Loucy (cell line): ENCODE data around the gene PAN3.

ENCODE experiments used
- H2AFZ ChIP-seq: fragments of 200-600 bp; sonication (generic); 2 replicates; pipeline ENCODE4 v1.6.0; 2016; ENCODE audit warnings: antibody characterized with exemption, mild to moderate bottlenecking, low read length, moderate library complexity
- H3F3A ChIP-seq: fragments of 200-600 bp; 2 replicates; pipeline ENCODE4 v1.6.0; 2016; ENCODE audit warnings: antibody characterized with exemption, low read depth, mild to moderate bottlenecking
- H3K27me3 ChIP-seq: fragments of 200-600 bp; sonication (generic); 2 replicates; pipeline ENCODE4 v1.6.1; 2014; ENCODE audit warnings: low read length, mild to moderate bottlenecking; ENCODE audit not compliant: insufficient read depth, poor library complexity, severe bottlenecking
- H3K36me3 ChIP-seq: fragments of 200-600 bp; sonication (generic); 2 replicates; pipeline ENCODE4 v1.6.1; 2016; ENCODE audit warnings: low read length; ENCODE audit not compliant: insufficient read depth
- H3K4me1 ChIP-seq: fragments of 200-600 bp; sonication (generic); 2 replicates; pipeline ENCODE4 v1.5.1; 2014; ENCODE audit warnings: low read length, mild to moderate bottlenecking; ENCODE audit not compliant: insufficient read depth, poor library complexity, severe bottlenecking
- H3K4me2 ChIP-seq: fragments of 200-600 bp; sonication (generic); 2 replicates; pipeline ENCODE4 v1.6.0; 2014; ENCODE audit warnings: antibody characterized with exemption, low read length, low read depth, mild to moderate bottlenecking; ENCODE audit not compliant: poor library complexity, severe bottlenecking
- H3K4me3 ChIP-seq: fragments of 200-600 bp; sonication (generic); 2 replicates; pipeline ENCODE4 v1.5.1; 2014; ENCODE audit warnings: low read length, mild to moderate bottlenecking, mixed read lengths; ENCODE audit not compliant: poor library complexity, severe bottlenecking
- H3K79me2 ChIP-seq: fragments of 200-600 bp; sonication (generic); 2 replicates; pipeline ENCODE4 v1.6.1; 2014; ENCODE audit warnings: low read length; ENCODE audit not compliant: insufficient read depth
- H3K9ac ChIP-seq: fragments of 200-600 bp; sonication (generic); 2 replicates; pipeline ENCODE4 v1.6.0; 2014; ENCODE audit warnings: mild to moderate bottlenecking, low read depth, low read length, moderate library complexity; ENCODE audit not compliant: poor library complexity, severe bottlenecking
- H3K9me2 ChIP-seq: fragments of 200-600 bp; sonication (generic); replicated peaks from 2 replicates; pipeline ENCODE4 v1.6.1; 2016; ENCODE audit warnings: low read depth, low read length, mixed read lengths
- H3K9me3 ChIP-seq: fragments of 200-600 bp; sonication (generic); 2 replicates; pipeline ENCODE4 v1.6.1; 2014; ENCODE audit warnings: mild to moderate bottlenecking, antibody characterized with exemption, low read length, low read depth; ENCODE audit not compliant: insufficient read depth
- H4K20me1 ChIP-seq: fragments of 200-600 bp; sonication (generic); 2 replicates; pipeline ENCODE4 v1.6.0; 2014; ENCODE audit warnings: antibody characterized with exemption, low read length, mild to moderate bottlenecking; ENCODE audit not compliant: insufficient read depth, poor library complexity, severe bottlenecking
- EZH2phosphoT487 ChIP-seq: fragments of 200-600 bp; IDR thresholded peaks from 2 replicates; pipeline ENCODE4 v1.6.1; 2018; ENCODE audit warnings: antibody characterized with exemption, mild to moderate bottlenecking, moderate library complexity, borderline replicate concordance
- TF ChIP-seq, protein P1 (sequence below): fragments of 200-600 bp; sonication (generic); conservative IDR thresholded peaks from 2 replicates; pipeline ENCODE4 v1.5.1; 2014; ENCODE audit warnings: mild to moderate bottlenecking, antibody characterized with exemption, low read length

Gene PAN3

DNA sequence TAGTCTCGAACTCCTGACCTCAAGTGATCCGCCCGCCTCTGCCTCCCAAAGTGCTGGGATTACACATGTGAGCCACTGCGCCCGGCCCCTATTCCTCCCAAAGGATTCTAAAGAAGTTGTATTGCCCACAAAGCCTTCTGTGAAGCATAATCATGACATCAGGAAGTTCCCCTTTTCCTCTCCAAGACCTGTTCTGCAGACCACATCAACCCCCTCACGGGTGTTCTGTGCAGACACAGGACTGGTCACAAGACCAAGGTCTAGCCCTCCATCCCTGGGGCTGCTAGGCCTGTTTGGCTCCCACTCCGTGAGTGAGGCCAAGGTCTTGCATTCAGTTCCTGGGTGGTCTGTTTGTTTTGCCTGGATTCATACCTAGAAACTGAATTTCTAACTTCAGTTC, 178.5 kb downstream of the PAN3 start:
- H3F3A ChIP-seq, result no peaks in the 10 kb centered on the region
- H3K9me3 ChIP-seq, result no peaks in the 10 kb centered on the region
- H3K9me2 ChIP-seq, result no peaks in the 10 kb centered on the region
- H3K4me3 ChIP-seq, result no peak overlapping the region
- peaks cover 5% of the 10 kb centered on the region for H3K4me1 ChIP-seq
- no peak overlapping the region for H3K9ac ChIP-seq
- no peaks in the 10 kb centered on the region for H3K79me2 ChIP-seq
- H2AFZ ChIP-seq, result no peak overlapping the region
- peak overlapping the region; percentile 13 for H3K4me2 ChIP-seq
- no peaks in the 10 kb centered on the region for H3K27me3 ChIP-seq
- no peaks in the 10 kb centered on the region for H4K20me1 ChIP-seq
- H3K36me3 ChIP-seq, result peaks cover 3% of the 10 kb centered on the region; the same call in 1 of the 2 replicates
- no peak for TF ChIP-seq EZH2phosphoT487

DNA sequence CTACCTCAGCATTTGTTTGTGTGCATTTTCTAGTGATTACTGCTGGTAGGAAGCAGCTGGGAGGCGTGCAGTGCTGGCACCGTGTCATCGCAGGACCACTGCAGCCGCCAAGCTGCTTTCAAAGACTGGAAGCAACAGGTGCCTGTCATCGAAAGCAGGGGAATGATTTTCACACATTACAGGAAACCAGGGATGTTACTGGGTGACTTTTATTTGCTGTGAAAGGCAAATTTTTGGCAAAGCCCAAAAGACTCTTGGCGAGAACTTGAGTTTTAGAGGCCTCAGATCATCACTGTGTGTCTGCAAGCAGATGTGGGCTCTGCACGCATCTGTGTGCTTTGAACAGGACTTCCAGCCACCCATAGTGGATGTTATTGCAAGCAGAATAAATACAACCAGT, 180.2 kb downstream of the PAN3 start:
- H3K4me3 ChIP-seq, result no peak overlapping the region
- H3K79me2 ChIP-seq, result no peaks in the 10 kb centered on the region
- no peak overlapping the region for H3K9ac ChIP-seq
- no peaks in the 10 kb centered on the region for H3K27me3 ChIP-seq
- H4K20me1 ChIP-seq, result no peaks in the 10 kb centered on the region
- H2AFZ ChIP-seq, result no peak overlapping the region
- no peak overlapping the region for H3K4me2 ChIP-seq
- TF ChIP-seq EZH2phosphoT487, result no peak
- TF ChIP-seq, protein P1, sequence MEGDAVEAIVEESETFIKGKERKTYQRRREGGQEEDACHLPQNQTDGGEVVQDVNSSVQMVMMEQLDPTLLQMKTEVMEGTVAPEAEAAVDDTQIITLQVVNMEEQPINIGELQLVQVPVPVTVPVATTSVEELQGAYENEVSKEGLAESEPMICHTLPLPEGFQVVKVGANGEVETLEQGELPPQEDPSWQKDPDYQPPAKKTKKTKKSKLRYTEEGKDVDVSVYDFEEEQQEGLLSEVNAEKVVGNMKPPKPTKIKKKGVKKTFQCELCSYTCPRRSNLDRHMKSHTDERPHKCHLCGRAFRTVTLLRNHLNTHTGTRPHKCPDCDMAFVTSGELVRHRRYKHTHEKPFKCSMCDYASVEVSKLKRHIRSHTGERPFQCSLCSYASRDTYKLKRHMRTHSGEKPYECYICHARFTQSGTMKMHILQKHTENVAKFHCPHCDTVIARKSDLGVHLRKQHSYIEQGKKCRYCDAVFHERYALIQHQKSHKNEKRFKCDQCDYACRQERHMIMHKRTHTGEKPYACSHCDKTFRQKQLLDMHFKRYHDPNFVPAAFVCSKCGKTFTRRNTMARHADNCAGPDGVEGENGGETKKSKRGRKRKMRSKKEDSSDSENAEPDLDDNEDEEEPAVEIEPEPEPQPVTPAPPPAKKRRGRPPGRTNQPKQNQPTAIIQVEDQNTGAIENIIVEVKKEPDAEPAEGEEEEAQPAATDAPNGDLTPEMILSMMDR, result no peak
- no peaks in the 10 kb centered on the region for H3F3A ChIP-seq
- peaks cover 5% of the 10 kb centered on the region for H3K4me1 ChIP-seq
- peaks cover 8% of the 10 kb centered on the region; the same call in 1 of the 2 replicates for H3K36me3 ChIP-seq
- no peaks in the 10 kb centered on the region for H3K9me3 ChIP-seq
- H3K9me2 ChIP-seq, result no peaks in the 10 kb centered on the region

DNA sequence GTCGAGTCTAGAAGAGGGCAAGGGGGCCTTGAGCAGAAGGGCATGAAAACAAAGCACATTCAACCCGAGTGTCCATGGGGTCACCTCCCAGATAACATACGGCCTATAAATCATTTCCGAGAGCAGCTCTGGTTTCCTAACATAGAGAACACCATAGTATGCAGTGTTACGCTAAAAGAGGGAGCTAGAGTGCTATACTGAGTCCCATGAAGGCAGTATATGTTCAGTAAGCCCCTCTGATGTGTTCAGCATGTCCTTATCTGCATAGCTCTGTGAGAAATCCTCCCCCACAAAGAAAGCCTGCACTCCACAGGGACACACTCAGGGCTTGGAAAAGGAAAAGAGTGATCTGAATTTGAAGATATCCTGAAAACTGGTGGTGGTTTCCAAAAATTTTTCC, 181.2 kb downstream of the PAN3 start:
- no peaks in the 10 kb centered on the region for H3K9me3 ChIP-seq
- H3F3A ChIP-seq, result no peaks in the 10 kb centered on the region
- H3K4me1 ChIP-seq, result peaks cover 7% of the 10 kb centered on the region
- no peaks in the 10 kb centered on the region for H3K9me2 ChIP-seq
- H4K20me1 ChIP-seq, result no peaks in the 10 kb centered on the region
- no peak overlapping the region for H2AFZ ChIP-seq
- no peaks in the 10 kb centered on the region for H3K27me3 ChIP-seq
- TF ChIP-seq EZH2phosphoT487, result no peak
- TF ChIP-seq, protein P1, result no peak
- H3K9ac ChIP-seq, result no peak overlapping the region
- no peak overlapping the region for H3K4me3 ChIP-seq
- no peak overlapping the region for H3K4me2 ChIP-seq
- peaks cover 8% of the 10 kb centered on the region; the same call in 1 of the 2 replicates for H3K36me3 ChIP-seq
- no peaks in the 10 kb centered on the region for H3K79me2 ChIP-seq

DNA sequence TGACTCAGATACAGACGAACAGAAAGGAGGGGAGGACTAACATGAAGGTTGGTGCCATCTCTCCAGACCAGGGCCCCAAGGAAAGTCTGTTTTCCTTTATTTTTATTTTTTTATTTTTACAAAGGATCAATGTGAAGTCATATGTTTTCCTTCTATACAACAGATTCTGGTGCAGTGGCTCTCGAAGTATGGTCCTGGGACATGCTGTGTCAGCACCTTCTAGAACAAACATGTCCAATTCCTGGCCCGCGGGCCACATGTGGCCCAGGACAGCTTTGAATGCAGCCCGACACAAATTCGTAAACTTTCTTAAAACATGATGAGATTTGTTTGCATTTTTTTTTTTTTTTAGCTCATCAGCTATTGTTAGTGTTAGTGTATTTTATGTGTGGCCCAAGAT, 181.9 kb downstream of the PAN3 start:
- Histone ChIP-seq H4K20me1 (no peaks in the 10 kb centered on the region), H3K27me3 (no peaks in the 10 kb centered on the region), H2AFZ (no peak overlapping the region), H3K36me3 (peaks cover 8% of the 10 kb centered on the region; the same call in 1 of the 2 replicates), H3K4me1 (peaks cover 14% of the 10 kb centered on the region), H3K79me2 (no peaks in the 10 kb centered on the region), H3K9me3 (no peaks in the 10 kb centered on the region), H3K9ac (no peak overlapping the region), H3K4me3 (no peak overlapping the region), H3K9me2 (no peaks in the 10 kb centered on the region), H3K4me2 (no peak overlapping the region), H3F3A (no peaks in the 10 kb centered on the region)
- no peak for TF ChIP-seq EZH2phosphoT487
- TF ChIP-seq, protein P1, result no peak
